Suprapubic skin (tissue), 4 donors: ENCODE measurements around the gene VASH2.

Experiments
- POLR2A ChIP-seq, 2 donors: fragments of 450-650 bp; IDR thresholded peaks; one replicate each; pipeline ENCODE4 v1.6.1; 2017; ENCODE audit warnings: antibody characterized with exemption in 2 of 2, mild to moderate bottlenecking in 2 of 2, moderate library complexity in 2 of 2
- POLR2AphosphoS5 ChIP-seq, 3 donors: sonication (generic); formaldehyde crosslinking; IDR thresholded peaks; one replicate each; pipeline ENCODE4 v1.6.1; 2017; ENCODE audit warnings: antibody characterized with exemption in 3 of 3
- TF ChIP-seq, protein P1 (sequence below), 2 donors: fragments of 200-600 bp in 1 of 2; fragments of 450-650 bp in 1 of 2; sonication (generic) in 1 of 2; IDR thresholded peaks; one replicate each; pipeline ENCODE4 v1.5.1; 2016 to 2019; ENCODE audit warnings: antibody characterized with exemption in 2 of 2, mild to moderate bottlenecking in 1 of 2, moderate library complexity in 1 of 2

- TF ChIP-seq, protein P1, sequence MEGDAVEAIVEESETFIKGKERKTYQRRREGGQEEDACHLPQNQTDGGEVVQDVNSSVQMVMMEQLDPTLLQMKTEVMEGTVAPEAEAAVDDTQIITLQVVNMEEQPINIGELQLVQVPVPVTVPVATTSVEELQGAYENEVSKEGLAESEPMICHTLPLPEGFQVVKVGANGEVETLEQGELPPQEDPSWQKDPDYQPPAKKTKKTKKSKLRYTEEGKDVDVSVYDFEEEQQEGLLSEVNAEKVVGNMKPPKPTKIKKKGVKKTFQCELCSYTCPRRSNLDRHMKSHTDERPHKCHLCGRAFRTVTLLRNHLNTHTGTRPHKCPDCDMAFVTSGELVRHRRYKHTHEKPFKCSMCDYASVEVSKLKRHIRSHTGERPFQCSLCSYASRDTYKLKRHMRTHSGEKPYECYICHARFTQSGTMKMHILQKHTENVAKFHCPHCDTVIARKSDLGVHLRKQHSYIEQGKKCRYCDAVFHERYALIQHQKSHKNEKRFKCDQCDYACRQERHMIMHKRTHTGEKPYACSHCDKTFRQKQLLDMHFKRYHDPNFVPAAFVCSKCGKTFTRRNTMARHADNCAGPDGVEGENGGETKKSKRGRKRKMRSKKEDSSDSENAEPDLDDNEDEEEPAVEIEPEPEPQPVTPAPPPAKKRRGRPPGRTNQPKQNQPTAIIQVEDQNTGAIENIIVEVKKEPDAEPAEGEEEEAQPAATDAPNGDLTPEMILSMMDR (IDR thresholded peaks at IDR 0.05), result no peak
- no peak for TF ChIP-seq POLR2A (IDR thresholded peaks at IDR 0.05)
- TF ChIP-seq POLR2AphosphoS5 (IDR thresholded peaks at IDR 0.05), result no peak
Measured at GRCh38 chr1:212946872-212947271, 3.5 kb upstream of the VASH2 start.
